HUES6 (cell line): Measurements from ENCODE around the gene SLC7A6OS.
"Not testable (repeated sequence)": the region's sequence is repeated elsewhere in the genome, so short reads cannot be mapped to it uniquely, and the experiment has no call there.

ENCODE experiments used
- H3K27ac ChIP-seq: 2 replicates; pipeline ENCODE4 v1.7.0; 2013; ENCODE audit warnings: low read depth, mild to moderate bottlenecking, low read length, inconsistent platforms
- H3K27me3 ChIP-seq: 2 replicates; pipeline ENCODE4 v1.6.1; 2013; ENCODE audit warnings: low read length; ENCODE audit not compliant: control insufficient read depth, insufficient read depth
- H3K36me3 ChIP-seq: 2 replicates; pipeline ENCODE4 v1.6.1; 2013; ENCODE audit warnings: low read length; ENCODE audit not compliant: control insufficient read depth, insufficient read depth
- H3K4me1 ChIP-seq: 2 replicates; pipeline ENCODE4 v1.6.1; 2013; ENCODE audit warnings: low read length; ENCODE audit not compliant: control insufficient read depth, insufficient read depth
- H3K4me3 ChIP-seq: 2 replicates; pipeline ENCODE4 v1.5.1; 2013; ENCODE audit warnings: low read depth, low read length
- H3K9ac ChIP-seq: one replicate; pipeline ENCODE4 v1.6.1; 2013; ENCODE audit warnings: mild to moderate bottlenecking, low read length
- H3K9me3 ChIP-seq: 2 replicates; pipeline ENCODE4 v1.6.1; 2013; ENCODE audit warnings: low read depth, low read length; ENCODE audit not compliant: control insufficient read depth, insufficient read depth

Gene SLC7A6OS

GRCh38 chr16:68297908-68298307 lies 12.8 kb downstream of the SLC7A6OS start:
- Histone ChIP-seq H3K27me3 (no peaks in the 10 kb centered on the region), H3K9me3 (no peaks in the 10 kb centered on the region), H3K9ac (no peak overlapping the region), H3K36me3 (peaks cover 93% of the 10 kb centered on the region), H3K4me1 (no peaks in the 10 kb centered on the region), H3K4me3 (no peak overlapping the region), H3K27ac (no peak overlapping the region)

GRCh38 chr16:68296693-68297092 lies 14.1 kb downstream of the SLC7A6OS start:
- H3K9ac ChIP-seq, result no peak overlapping the region
- H3K4me1 ChIP-seq, result no peaks in the 10 kb centered on the region
- no peaks in the 10 kb centered on the region for H3K27me3 ChIP-seq
- H3K27ac ChIP-seq, result no peak overlapping the region
- no peak overlapping the region for H3K4me3 ChIP-seq
- H3K36me3 ChIP-seq, result peaks cover 91% of the 10 kb centered on the region
- no peaks in the 10 kb centered on the region for H3K9me3 ChIP-seq

DNA sequence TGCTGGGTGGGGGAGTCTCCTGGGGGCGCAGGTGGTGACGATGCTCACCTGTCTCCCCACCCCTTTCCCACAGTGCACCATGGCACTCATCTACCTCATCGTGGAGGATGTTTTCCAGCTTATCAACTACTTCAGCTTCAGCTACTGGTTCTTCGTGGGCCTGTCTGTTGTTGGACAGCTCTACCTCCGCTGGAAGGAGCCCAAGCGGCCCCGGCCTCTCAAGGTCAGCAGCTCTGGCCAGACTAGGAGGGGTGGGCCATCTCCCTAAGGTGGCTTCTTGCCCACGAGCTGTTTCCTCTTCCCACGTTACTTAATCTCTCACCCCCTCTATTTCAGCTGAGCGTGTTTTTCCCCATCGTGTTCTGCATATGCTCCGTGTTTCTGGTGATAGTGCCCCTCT lies 14.5 kb downstream of the SLC7A6OS start:
- H3K4me1 ChIP-seq, result no peaks in the 10 kb centered on the region

GRCh38 chr16:68292425-68292824 lies 18.3 kb downstream of the SLC7A6OS start:
- Histone ChIP-seq H3K9me3 (no peaks in the 10 kb centered on the region), H3K27ac (no peak overlapping the region), H3K27me3 (no peaks in the 10 kb centered on the region), H3K4me3 (no peak overlapping the region), H3K4me1 (peaks cover 7% of the 10 kb centered on the region; the same call in 1 of the 2 replicates), H3K36me3 (peaks cover 72% of the 10 kb centered on the region), H3K9ac (no peak overlapping the region)

More for the DNA sequence above, 14.5 kb downstream of the SLC7A6OS start:
- Histone ChIP-seq H3K27ac (no peak overlapping the region), H3K4me3 (no peak overlapping the region), H3K9ac (no peak overlapping the region), H3K36me3 (peaks cover 91% of the 10 kb centered on the region), H3K27me3 (no peaks in the 10 kb centered on the region), H3K9me3 (no peaks in the 10 kb centered on the region)

DNA sequence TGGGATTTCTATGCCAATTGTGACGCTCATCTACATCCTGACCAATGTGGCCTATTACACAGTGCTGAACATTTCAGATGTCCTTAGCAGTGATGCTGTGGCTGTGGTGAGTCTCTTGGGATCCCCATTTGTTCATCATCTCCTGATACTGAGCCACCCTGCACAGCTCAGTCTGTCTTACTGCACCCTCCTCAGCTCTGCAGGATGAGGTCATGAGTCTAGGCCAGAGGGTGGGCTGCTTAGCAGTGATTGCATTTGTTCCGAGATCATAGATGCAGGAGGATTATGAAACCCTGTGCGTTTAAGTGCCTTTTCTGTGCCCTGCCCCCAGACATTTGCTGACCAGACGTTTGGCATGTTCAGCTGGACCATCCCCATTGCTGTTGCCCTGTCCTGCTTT lies 19.5 kb downstream of the SLC7A6OS start:
- no peak overlapping the region for H3K4me3 ChIP-seq
- peaks cover 7% of the 10 kb centered on the region; the same call in 1 of the 2 replicates for H3K4me1 ChIP-seq
- H3K9me3 ChIP-seq, result no peaks in the 10 kb centered on the region
- H3K36me3 ChIP-seq, result peaks cover 71% of the 10 kb centered on the region
- no peak overlapping the region for H3K9ac ChIP-seq
- no peaks in the 10 kb centered on the region for H3K27me3 ChIP-seq
- no peak overlapping the region for H3K27ac ChIP-seq

DNA sequence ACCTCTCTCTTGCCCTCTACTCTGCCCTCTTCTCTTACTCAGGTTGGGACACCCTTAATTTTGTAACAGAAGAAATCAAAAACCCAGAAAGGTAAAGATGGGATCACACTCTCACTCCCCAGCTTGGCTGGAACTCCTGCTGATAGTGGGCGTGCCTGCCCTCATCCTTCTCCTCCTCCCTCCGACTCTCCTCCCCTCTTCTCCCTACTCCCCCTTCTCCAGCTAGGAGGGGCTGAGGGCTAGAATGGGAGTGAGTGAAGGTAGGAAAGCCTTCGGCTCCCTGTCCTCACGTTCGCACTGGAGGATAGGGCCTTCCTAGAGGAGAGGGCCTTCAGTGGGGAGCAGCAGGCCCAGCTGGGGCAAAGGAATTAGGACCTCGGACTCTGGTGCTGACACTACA lies 20.3 kb downstream of the SLC7A6OS start:
- Histone ChIP-seq H3K27ac (no peak overlapping the region), H3K9ac (no peak overlapping the region), H3K4me3 (no peak overlapping the region), H3K27me3 (no peaks in the 10 kb centered on the region), H3K4me1 (peaks cover 7% of the 10 kb centered on the region; the same call in 1 of the 2 replicates), H3K36me3 (peaks cover 65% of the 10 kb centered on the region), H3K9me3 (no peaks in the 10 kb centered on the region)

- Histone ChIP-seq H3K4me1 (peaks cover 7% of the 10 kb centered on the region; the same call in 1 of the 2 replicates), H3K9me3 (no peaks in the 10 kb centered on the region), H3K27ac (no peak overlapping the region), H3K4me3 (no peak overlapping the region), H3K36me3 (peaks cover 64% of the 10 kb centered on the region), H3K27me3 (no peaks in the 10 kb centered on the region), H3K9ac (no peak overlapping the region)
These were observed 21.0 kb downstream of the SLC7A6OS start for GRCh38 chr16:68289621-68290329.

- Histone ChIP-seq H3K9ac (no peak overlapping the region), H3K4me3 (no peak overlapping the region)
These were observed 21.5 kb downstream of the SLC7A6OS start for GRCh38 chr16:68289202-68289601.

DNA sequence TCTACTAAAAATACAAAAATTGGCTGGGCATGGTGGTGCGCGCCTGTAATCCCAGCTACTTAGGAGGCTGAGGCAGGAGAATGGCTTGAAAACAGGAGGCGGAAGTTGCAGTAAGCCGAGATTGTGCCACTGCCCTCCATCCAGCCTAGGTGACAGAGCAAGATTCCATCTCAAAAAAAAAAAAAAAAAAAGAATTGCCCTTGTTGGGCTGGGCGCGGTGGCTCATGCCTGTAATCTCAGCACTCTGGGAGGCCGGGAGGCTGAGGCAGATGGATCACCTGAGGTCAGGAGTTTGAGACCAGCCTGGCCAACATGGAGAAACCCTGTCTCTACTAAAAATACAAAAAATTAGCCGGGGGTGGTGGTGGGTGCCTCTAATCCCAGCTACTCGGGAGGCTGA lies 21.9 kb downstream of the SLC7A6OS start:
- H3K36me3 ChIP-seq, result peaks cover 55% of the 10 kb centered on the region
- H3K9ac ChIP-seq, result not testable (repeated sequence)

More at GRCh38 chr16:68289202-68289601, 21.5 kb downstream of the SLC7A6OS start:
- Histone ChIP-seq H3K36me3 (peaks cover 59% of the 10 kb centered on the region), H3K27ac (no peak overlapping the region), H3K9me3 (no peaks in the 10 kb centered on the region), H3K27me3 (no peaks in the 10 kb centered on the region), H3K4me1 (peaks cover 7% of the 10 kb centered on the region; the same call in 1 of the 2 replicates)

DNA sequence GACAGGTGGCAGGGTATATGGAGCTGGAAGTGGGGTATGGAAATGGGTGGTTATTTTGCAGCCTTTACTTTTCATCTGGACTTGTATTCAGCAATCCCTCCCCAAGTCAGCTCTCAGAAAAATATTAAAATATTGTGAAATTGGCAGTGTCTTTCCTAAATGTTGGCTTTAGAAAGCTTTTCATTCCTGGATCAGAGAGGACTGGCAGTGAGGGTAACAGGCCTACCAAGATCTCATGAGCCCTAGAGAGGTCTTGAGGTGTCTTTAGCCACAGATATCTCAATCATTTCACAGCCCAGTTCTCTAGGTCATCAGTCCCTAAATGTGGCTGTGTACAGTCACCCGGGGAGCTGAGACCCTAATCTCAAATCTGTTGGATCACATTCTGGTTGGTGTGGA lies 22.5 kb downstream of the SLC7A6OS start:
- peaks cover 51% of the 10 kb centered on the region for H3K36me3 ChIP-seq
- peaks cover 7% of the 10 kb centered on the region; the same call in 1 of the 2 replicates for H3K4me1 ChIP-seq
- H3K27me3 ChIP-seq, result no peaks in the 10 kb centered on the region
- H3K27ac ChIP-seq, result no peak overlapping the region
- no peak overlapping the region for H3K4me3 ChIP-seq
- H3K9me3 ChIP-seq, result no peaks in the 10 kb centered on the region
- H3K9ac ChIP-seq, result no peak overlapping the region

More for the DNA sequence above, 21.9 kb downstream of the SLC7A6OS start:
- H3K4me3 ChIP-seq, H3K27me3 ChIP-seq, H3K9me3 ChIP-seq, H3K4me1 ChIP-seq, H3K27ac ChIP-seq: not testable (repeated sequence)

DNA sequence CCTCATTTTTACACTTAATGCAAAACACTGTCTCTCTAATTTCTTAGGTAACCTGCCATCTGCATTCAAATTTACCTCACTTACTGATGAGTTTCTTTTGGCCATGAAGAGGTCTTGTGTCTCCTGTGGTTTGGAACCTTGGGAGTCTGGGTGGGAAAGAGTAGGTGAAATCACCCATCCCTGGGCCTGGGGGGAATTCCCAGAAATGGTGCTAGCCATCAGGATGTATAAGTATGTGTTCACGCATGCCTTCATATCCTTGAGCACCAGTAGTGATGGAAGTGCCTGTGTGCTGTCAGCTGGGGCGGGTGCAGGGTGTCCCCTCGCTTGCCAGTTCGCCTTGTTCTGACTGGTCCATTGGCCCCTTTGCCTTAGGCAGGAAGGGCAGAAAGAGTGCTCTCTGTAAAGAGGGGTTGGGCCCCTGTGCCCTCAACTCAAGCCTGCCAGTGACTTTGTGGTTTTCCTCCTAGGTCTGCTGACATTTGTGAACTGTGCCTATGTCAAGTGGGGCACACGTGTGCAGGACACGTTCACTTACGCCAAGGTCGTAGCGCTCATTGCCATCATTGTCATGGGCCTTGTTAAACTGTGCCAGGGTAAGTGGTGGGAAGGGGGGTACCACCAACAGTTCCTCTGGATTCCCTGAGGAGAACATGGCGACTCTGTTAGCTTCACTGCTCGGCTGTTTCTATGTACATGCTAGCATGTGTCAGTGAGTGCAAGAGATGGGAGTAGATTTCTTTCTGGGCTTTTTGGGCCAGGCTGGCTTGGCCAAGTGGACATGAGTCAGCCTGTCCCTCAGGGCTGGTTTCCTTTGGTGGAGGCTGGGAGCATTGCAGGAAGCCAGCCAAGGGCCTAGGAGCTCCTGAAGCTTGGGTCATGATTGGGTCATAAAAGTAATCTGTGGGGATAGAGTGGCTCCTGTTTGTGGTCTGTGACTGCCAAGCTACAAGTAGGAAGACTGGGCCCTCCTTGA lies 23.2 kb downstream of the SLC7A6OS start:
- H3K9me3 ChIP-seq, result no peaks in the 10 kb centered on the region
- no peaks in the 10 kb centered on the region for H3K27me3 ChIP-seq
- H3K4me1 ChIP-seq, result peaks cover 7% of the 10 kb centered on the region; the same call in 1 of the 2 replicates
- no peak overlapping the region for H3K4me3 ChIP-seq
- no peak overlapping the region for H3K27ac ChIP-seq
- H3K36me3 ChIP-seq, result peaks cover 52% of the 10 kb centered on the region
- no peak overlapping the region for H3K9ac ChIP-seq
